K562 (cell line): Measurements from ENCODE around the gene RNF40. TPM values are rescaled to one million over a fixed set of nuclear protein-coding genes. Genes with fewer than 3 reads are reported as not detected.

ENCODE experiments used
- ATAC-seq: fragments of 200-7000 bp; cut with Tn5 transposase; 3 replicates; pipeline ENCODE4 v1.9.1; 2020; ENCODE audit warnings: moderate library complexity
- BruUV-seq: library from RNA; stranded (reverse); fragments of 400-500 nt; replicated peaks from 2 replicates; lab custom pipeline; 2021; lab: Mats Ljungman, UMichigan
- CTCF ChIA-PET: fragments of 300-600 bp; formaldehyde crosslinking; extraction: SDS; loops from one replicate; lab custom pipeline; 2021; ENCODE audit warnings: low intra/inter-chr PET ratio; lab: Yijun Ruan, JAX
- POLR2A ChIA-PET: fragments of 300-600, 350-650 bp; sonication (Branson Sonifier 250); formaldehyde crosslinking; extraction: SDS; loops from one replicate; lab custom pipeline; 2021; ENCODE audit warnings: antibody characterized with exemption, inconsistent platforms; lab: Yijun Ruan, JAX
- DNase-seq, 4 experiments: peaks; one replicate each; pipeline versions ENCODE4 v3.0.0 to v3.0.0-alpha.2; 2011 to 2018; ENCODE audit warnings: low spot score in 3 of 4, mixed read lengths in 3 of 4; ENCODE audit errors: extremely low read depth in 1 of 4
- FAIRE-seq: peaks from 2 replicates; lab custom pipeline; 2011; peaks lifted over from hg19 to GRCh38; lab: Jason Lieb, UNC
- H2AFZ ChIP-seq: 2 replicates; pipeline ENCODE4 v1.6.0; 2011; ENCODE audit warnings: low read depth, low read length, control low read depth, inconsistent platforms
- H3K27ac ChIP-seq: fragments of 200-600 bp; 3 replicates; pipeline ENCODE4 v1.8.0; 2011; ENCODE audit warnings: low read depth, mild to moderate bottlenecking, control low read depth, inconsistent platforms, low read length, moderate library complexity, mixed read lengths; ENCODE audit errors: extremely low read depth
- H3K27me3 ChIP-seq, 2 experiments: fragments of 300-600 bp in 1 of 2; 2 replicates in 1 of 2; 3 replicates in 1 of 2; pipeline versions ENCODE4 v1.6.0 to v1.8.0; 2011; ENCODE audit warnings: inconsistent platforms in 2 of 2, low read length in 2 of 2, mild to moderate bottlenecking in 1 of 2, mixed read lengths in 1 of 2, moderate library complexity in 1 of 2; ENCODE audit not compliant: control insufficient read depth in 2 of 2, insufficient read depth in 2 of 2
- H3K36me3 ChIP-seq: fragments of 300-600 bp; 3 replicates; pipeline ENCODE4 v1.8.0; 2011; ENCODE audit warnings: mild to moderate bottlenecking, low read length, inconsistent platforms; ENCODE audit not compliant: control insufficient read depth, insufficient read depth
- H3K4me1 ChIP-seq, 2 experiments: fragments of 200-600 bp in 1 of 2; replicated peaks in 1 of 2; 2 replicates in 1 of 2; 3 replicates in 1 of 2; pipeline versions ENCODE4 v1.5.1 to v1.8.0; 2011; ENCODE audit warnings: inconsistent platforms in 2 of 2, low read length in 2 of 2, mild to moderate bottlenecking in 1 of 2, mixed read lengths in 1 of 2, moderate library complexity in 1 of 2; ENCODE audit not compliant: control insufficient read depth in 2 of 2, insufficient read depth in 2 of 2
- H3K4me2 ChIP-seq: 2 replicates; pipeline ENCODE4 v1.6.1; 2011; ENCODE audit warnings: low read length, control low read depth, inconsistent platforms, mixed read lengths; ENCODE audit not compliant: insufficient read depth
- H3K4me3 ChIP-seq: fragments of 200-600 bp; sonication (generic), shearing (Covaris generic); 2 replicates; pipeline ENCODE4 v1.5.1; 2016; ENCODE audit warnings: control low read depth, inconsistent platforms
- H3K79me2 ChIP-seq: fragments of 200-600 bp; 3 replicates; pipeline ENCODE4 v1.8.0; 2011; ENCODE audit warnings: low read length, inconsistent platforms; ENCODE audit not compliant: control insufficient read depth, insufficient read depth
- H3K9ac ChIP-seq, 2 experiments: 2 replicates each; pipeline versions ENCODE4 v1.6.0 to v1.6.1; 2011; ENCODE audit warnings: low read depth in 2 of 2, low read length in 2 of 2, control low read depth in 1 of 2, inconsistent platforms in 1 of 2, mild to moderate bottlenecking in 1 of 2, mixed read lengths in 1 of 2; ENCODE audit not compliant: insufficient read depth in 1 of 2
- H3K9me1 ChIP-seq: one replicate; pipeline ENCODE4 v1.6.0; 2011; ENCODE audit warnings: inconsistent platforms, mild to moderate bottlenecking, low read length, moderate library complexity; ENCODE audit not compliant: control insufficient read depth, insufficient read depth
- H3K9me3 ChIP-seq: replicated peaks from 2 replicates; pipeline ENCODE4 v1.5.1; 2011; ENCODE audit warnings: low read depth, low read length, inconsistent platforms; ENCODE audit not compliant: control insufficient read depth, insufficient read depth
- H4K20me1 ChIP-seq: replicated peaks from 2 replicates; pipeline ENCODE4 v1.6.1; 2011; ENCODE audit warnings: low read length, inconsistent platforms, mixed read lengths; ENCODE audit not compliant: control insufficient read depth, insufficient read depth
- BCOR ChIP-seq: fragments of 450-650 bp; IDR thresholded peaks from 2 replicates; pipeline ENCODE4 v1.6.1; 2016
- DPF2 ChIP-seq: fragments of 450-650 bp; IDR thresholded peaks from 2 replicates; pipeline ENCODE4 v1.6.1; 2016
- ELK3 ChIP-seq: fragments of 450-650 bp; formaldehyde crosslinking; IDR thresholded peaks from 2 replicates; pipeline ENCODE4 v1.4.0; 2020; ENCODE audit warnings: mild to moderate bottlenecking
- FOXJ3 ChIP-seq: sonication (generic); formaldehyde crosslinking; IDR thresholded peaks from 2 replicates; pipeline ENCODE4 v1.4.0; 2020; ENCODE audit warnings: mild to moderate bottlenecking, missing genetic modification reagents
- HIVEP1 ChIP-seq: fragments of 250-450 bp; sonication (Bioruptor Pico); IDR thresholded peaks from 2 replicates; pipeline ENCODE4 v1.4.0; 2020; ENCODE audit warnings: mild to moderate bottlenecking
- ILF3 ChIP-seq: fragments of 450-650 bp; IDR thresholded peaks from 2 replicates; pipeline ENCODE4 v1.6.1; 2018; ENCODE audit warnings: antibody characterized with exemption, mild to moderate bottlenecking, moderate library complexity, borderline replicate concordance
- PREB ChIP-seq: sonication (generic); formaldehyde crosslinking; IDR thresholded peaks from 2 replicates; pipeline ENCODE4 v1.8.1; 2023; ENCODE audit warnings: mild to moderate bottlenecking, missing genetic modification reagents
- TAF7 ChIP-seq: fragments of 450-650 bp; IDR thresholded peaks from 2 replicates; pipeline ENCODE4 v1.6.1; 2016; ENCODE audit warnings: missing genetic modification characterization, missing compliant biosample characterization
- U2AF1 ChIP-seq: fragments of 200-400 bp; formaldehyde crosslinking; optimal IDR thresholded peaks from 2 replicates; pipeline ENCODE3; 2017; ENCODE audit warnings: mild to moderate bottlenecking, low read depth, low read length, moderate library complexity
- ZC3H11A ChIP-seq: IDR thresholded peaks from 2 replicates; pipeline ENCODE4 v1.6.1; 2012; ENCODE audit warnings: low read depth, low read length, improper control_type of control experiment
- ZNF143 ChIP-seq: sonication (generic); formaldehyde crosslinking; IDR thresholded peaks from 2 replicates; pipeline ENCODE4 v1.9.0; 2022; ENCODE audit warnings: mild to moderate bottlenecking, missing genetic modification reagents
- ZNF282 ChIP-seq: sonication (generic); formaldehyde crosslinking; IDR thresholded peaks from 2 replicates; pipeline ENCODE4 v1.8.1; 2023; ENCODE audit warnings: missing genetic modification reagents
- ZNF311 ChIP-seq: fragments of 250-450 bp; sonication (Bioruptor Pico); IDR thresholded peaks from 2 replicates; pipeline ENCODE4 v1.4.0; 2020; ENCODE audit warnings: mild to moderate bottlenecking, moderate library complexity
- ZNF316 ChIP-seq: fragments of 450-650 bp; IDR thresholded peaks from 2 replicates; pipeline ENCODE4 v1.6.1; 2016
- ZNF384 ChIP-seq: IDR thresholded peaks from 2 replicates; pipeline ENCODE4 v1.6.1; 2012; ENCODE audit warnings: low read depth, low read length, improper control_type of control experiment
- ZNF444 ChIP-seq: fragments of 250-450 bp; sonication (Bioruptor Pico); IDR thresholded peaks from 2 replicates; pipeline ENCODE4 v1.4.0; 2020; ENCODE audit warnings: mild to moderate bottlenecking, moderate library complexity
- ZNF586 ChIP-seq: fragments of 450-650 bp; formaldehyde crosslinking; conservative IDR thresholded peaks from 2 replicates; pipeline ENCODE4 v1.4.0; 2020; ENCODE audit warnings: mild to moderate bottlenecking, moderate library complexity
- WGBS: fragments of 100-300 bp; shearing (Covaris generic); methylation state at CpG from one replicate; pipeline ENCODE4 v1.1.6; 2016; ENCODE audit warnings: low coverage, mixed read lengths; ENCODE audit not compliant: insufficient coverage; ENCODE audit errors: missing lambda C conversion rate; 5-methylcytosine and 5-hydroxymethylcytosine counted together
- in situ Hi-C: fragments of 300-500 bp; cut with MboI; formaldehyde crosslinking; loops from 4 replicates; pipeline ENCODE4 v1.15.0; 2018; ENCODE audit warnings: inconsistent platforms, mixed read lengths
- intact Hi-C: fragments of 100-400 bp; cut with micrococcal nuclease; formaldehyde crosslinking; loops from 2 replicates; pipeline ENCODE4 v1.14.2; 2022
- polyA plus RNA-seq, 8 experiments: library from polyadenylated mRNA; depleted of rRNA in 4 of 8; stranded (reverse) in 5 of 8; unstranded in 3 of 8; fragments of >200 nt; fragmentation: Nextera tagmentation in 2 of 8; fragmentation: Illumina TruSeq in 1 of 8; extraction: Ambion mirVana in 2 of 8; extraction: Trizol in 1 of 8; gene quantifications; 2 replicates each; pipeline versions ENCODE4 v1.2.1 to v1.2.3, GENCODE V29; 2011 to 2014; ENCODE audit warnings: inconsistent platforms in 1 of 8, missing spikeins in 1 of 8
- total RNA-seq, 7 experiments: library from RNA; depleted of rRNA in 6 of 7; stranded (reverse); fragments of >200 nt in 6 of 7; fragmentation: Illumina TruSeq in 2 of 7; extraction: Trizol in 2 of 7; gene quantifications; 2 replicates each; pipeline versions ENCODE4 v1.2.1 to v1.2.3, GENCODE V29; 2011 to 2021; ENCODE audit warnings: low replicate concordance in 1 of 7

RNF40 gene
- total and polyA plus RNA-seq, 9 of the 15 experiments (the other 6 are each of a cell fraction or from before 2014, with no cell fraction given), result 6.2 to 129 (median 81.5) TPM

- TF ChIP-seq ZNF444 (CRISPR knock-in tag), result no peak
- no peak for TF ChIP-seq FOXJ3 (CRISPR knock-in tag)
- TF ChIP-seq ZNF311 (CRISPR knock-in tag), result no peak
- TF ChIP-seq ZNF586 (CRISPR knock-in tag), result no peak
- TF ChIP-seq ZC3H11A, result no peak
- no peak for TF ChIP-seq HIVEP1 (CRISPR knock-in tag)
- no peak for TF ChIP-seq BCOR
- no peak for TF ChIP-seq ZNF316
- no peak for TF ChIP-seq ZNF282
- peak; percentile 29; the same call in 1 of the 2 replicates for TF ChIP-seq DPF2
- TF ChIP-seq PREB (CRISPR knock-in tag), result no peak
Measured at GRCh38 chr16:30761427-30761927, 645 bp upstream of the RNF40 start (continued).

DNA sequence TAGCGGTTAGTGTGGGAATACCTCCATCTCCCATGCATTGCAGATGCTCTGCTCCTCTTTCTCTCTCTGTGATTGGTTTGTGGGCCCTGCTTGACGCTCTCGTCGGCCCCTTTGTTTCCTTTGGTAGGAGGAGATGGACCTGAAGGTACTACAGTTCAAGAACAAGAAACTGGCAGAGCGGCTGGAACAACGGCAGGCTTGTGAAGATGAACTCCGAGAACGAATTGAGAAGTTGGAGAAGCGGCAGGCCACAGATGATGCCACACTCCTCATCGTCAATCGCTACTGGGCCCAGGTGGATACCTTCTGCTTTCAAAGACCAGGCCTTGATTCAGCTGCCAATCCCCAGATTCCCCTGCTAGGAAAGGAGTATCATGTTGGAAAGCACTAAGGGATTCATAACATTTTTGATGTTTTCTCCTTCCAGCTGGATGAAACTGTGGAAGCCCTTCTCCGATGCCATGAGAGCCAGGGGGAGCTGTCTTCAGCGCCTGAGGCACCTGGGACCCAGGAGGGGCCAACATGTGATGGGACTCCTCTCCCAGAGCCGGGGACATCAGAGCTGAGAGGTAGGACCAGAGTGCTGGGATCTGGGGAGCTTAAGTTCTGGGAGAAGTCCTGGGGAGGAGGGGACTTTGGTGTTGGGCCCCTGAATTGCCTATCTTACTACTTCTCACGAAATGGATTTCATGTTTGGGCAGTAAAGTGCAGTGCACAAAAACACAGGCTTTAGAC, 1.0 kb downstream of the RNF40 start:
- H3K9ac ChIP-seq, result peak overlapping the region; percentile 96
- no peak for DNase-seq
- H3K4me2 ChIP-seq, result peak overlapping the region; percentile 94
- in situ Hi-C loops (no loop called here), intact Hi-C loops (loop anchor here (2.0 to 5.0 kb wide), 3 partner anchors 14 to 160 kb away; partner anchors contain the start of genes FBXL19 and PHKG2)
- no peaks in the 10 kb centered on the region for H3K27me3 ChIP-seq
- no peaks in the 10 kb centered on the region for H3K9me3 ChIP-seq
- H4K20me1 ChIP-seq, result no peaks in the 10 kb centered on the region
- BruUV-seq, result no TSS peak
- peaks cover 19 to 51% of the 10 kb centered on the region in 2 experiments; a peak in 4 of 5 replicates for H3K4me1 ChIP-seq
- peaks cover 42% of the 10 kb centered on the region for H3K79me2 ChIP-seq
- CTCF ChIA-PET, result no interaction called here
- 54% methylated on average over 14 of the region's 15 CpGs for WGBS
- FAIRE-seq, result peak; percentile 32
- POLR2A ChIA-PET, result interaction anchor here (0.5 to 1.4 kb wide), 2 partner anchors 12 to 33 kb away, joined by 3 to 5 read pairs; no protein-coding TSS in a partner anchor
- no peak for TF ChIP-seq ELK3 (CRISPR knock-in tag)
- no peak for TF ChIP-seq ILF3
- 0 out of 2 replicates have a peak, but pooled peaks have one; percentile 33 for TF ChIP-seq ZNF143 (CRISPR knock-in tag)
- TF ChIP-seq U2AF1, result no peak
- no peak for TF ChIP-seq TAF7
- TF ChIP-seq ZNF384, result no peak
- TF ChIP-seq, all 486 proteins: peak for 1
- no peak for ATAC-seq
- H3K36me3 ChIP-seq, result peaks cover 77% of the 10 kb centered on the region
- H3K9me1 ChIP-seq, result no peaks in the 10 kb centered on the region
- H3K4me3 ChIP-seq, result peak overlapping the region; percentile 88
- peak overlapping the region; percentile 87 for H3K27ac ChIP-seq
- no peak overlapping the region for H2AFZ ChIP-seq
